PC-3 (cell line): Measurements from ENCODE around the gene ARHGEF4. TPM values are rescaled to one million over a fixed set of nuclear protein-coding genes. Genes with fewer than 3 reads are reported as not detected.
"Not testable (repeated sequence)": the region's sequence is repeated elsewhere in the genome, so short reads cannot be mapped to it uniquely, and the experiment has no call there.

Experiments
- ATAC-seq: fragments of 200-7000 bp; cut with Tn5 transposase; 2 replicates; pipeline ENCODE4 v1.9.1; 2020; ENCODE audit warnings: mild to moderate bottlenecking, moderate library complexity
- BruUV-seq: library from RNA; stranded (reverse); fragments of 400-500 nt; replicated peaks from 2 replicates; lab custom pipeline; 2021; lab: Mats Ljungman, UMichigan
- CTCF ChIA-PET: fragments of 300-600 bp; sonication (Branson Sonifier 250); formaldehyde crosslinking; loops from one replicate; lab custom pipeline; 2022; ENCODE audit warnings: antibody characterized with exemption; lab: Charles Lee
- POLR2A ChIA-PET: fragments of 300-600 bp; sonication (Branson Sonifier 250); formaldehyde crosslinking; loops from one replicate; lab custom pipeline; 2022; ENCODE audit warnings: antibody characterized with exemption; ENCODE audit not compliant: unreplicated experiment; lab: Charles Lee
- DNase-seq: peaks from one replicate; pipeline ENCODE4 v3.0.0-alpha.2; 2015
- H2AFZ ChIP-seq: fragments of 300-600 bp; sonication (generic); 2 replicates; pipeline ENCODE4 v1.6.0; 2016; ENCODE audit warnings: antibody characterized with exemption, low read length
- H3F3A ChIP-seq: fragments of 300-600 bp; sonication (generic); one replicate; pipeline ENCODE4 v1.6.0; 2017; ENCODE audit warnings: antibody characterized with exemption, low read length, control low read depth, mild to moderate bottlenecking; ENCODE audit not compliant: unreplicated experiment
- H3K27ac ChIP-seq: fragments of 300-600 bp; sonication (generic); 2 replicates; pipeline ENCODE4 v1.5.1; 2016; ENCODE audit warnings: mild to moderate bottlenecking, low read length
- H3K27me3 ChIP-seq: fragments of 300-600 bp; sonication (generic); 2 replicates; pipeline ENCODE4 v1.6.1; 2016; ENCODE audit warnings: low read length, mixed read lengths
- H3K36me3 ChIP-seq: fragments of 300-600 bp; sonication (generic); 2 replicates; pipeline ENCODE4 v1.6.1; 2016; ENCODE audit warnings: low read depth, mixed run types, low read length, mixed read lengths
- H3K4me1 ChIP-seq: fragments of 300-600 bp; sonication (generic); 2 replicates; pipeline ENCODE4 v1.5.1; 2016; ENCODE audit warnings: low read length; ENCODE audit not compliant: insufficient read depth
- H3K4me2 ChIP-seq: fragments of 300-600 bp; sonication (generic); 2 replicates; pipeline ENCODE4 v1.6.0; 2016; ENCODE audit warnings: low read length
- H3K4me3 ChIP-seq: fragments of 300-600 bp; sonication (generic); 2 replicates; pipeline ENCODE4 v1.5.1; 2016; ENCODE audit warnings: mild to moderate bottlenecking, low read length, mixed read lengths
- H3K79me2 ChIP-seq: fragments of 300-600 bp; sonication (generic); 2 replicates; pipeline ENCODE4 v1.6.1; 2017; ENCODE audit warnings: low read length, mixed read lengths
- H3K9ac ChIP-seq: fragments of 300-600 bp; sonication (generic); 2 replicates; pipeline ENCODE4 v1.6.0; 2016; ENCODE audit warnings: mild to moderate bottlenecking, low read length
- H3K9me2 ChIP-seq: fragments of 300-600 bp; sonication (generic); replicated peaks from 2 replicates; pipeline ENCODE4 v1.6.1; 2016; ENCODE audit warnings: mixed run types, low read length, mixed read lengths
- H3K9me3 ChIP-seq: fragments of 300-600 bp; sonication (generic); 2 replicates; pipeline ENCODE4 v1.6.1; 2016; ENCODE audit warnings: low read length, mixed read lengths
- H4K20me1 ChIP-seq: fragments of 300-600 bp; sonication (generic); 2 replicates; pipeline ENCODE4 v1.6.1; 2016; ENCODE audit warnings: low read length, mixed read lengths
- EZH2 ChIP-seq: fragments of 300-600 bp; sonication (generic); IDR thresholded peaks from one replicate; pipeline ENCODE4 v1.6.1; 2017; ENCODE audit warnings: antibody characterized with exemption, mild to moderate bottlenecking, low read length; ENCODE audit not compliant: unreplicated experiment
- EZH2phosphoT487 ChIP-seq: fragments of 300-600 bp; sonication (generic); IDR thresholded peaks from 2 replicates; pipeline ENCODE4 v1.6.1; 2018; ENCODE audit warnings: mild to moderate bottlenecking, antibody characterized with exemption, low read length, borderline replicate concordance
- intact Hi-C: fragments of 100-400 bp; cut with micrococcal nuclease; formaldehyde crosslinking; loops from 2 replicates; pipeline ENCODE4 v1.9.0; 2023
- total RNA-seq: library from RNA; depleted of rRNA; stranded (reverse); fragments of >200 nt; gene quantifications from 2 replicates; pipeline ENCODE4 v1.2.3, GENCODE V29; 2014
- TF ChIP-seq, protein P1 (sequence below): fragments of 300-600 bp; sonication (generic); conservative IDR thresholded peaks from 2 replicates; pipeline ENCODE4 v1.5.1; 2017; ENCODE audit warnings: antibody characterized with exemption, low read depth, mild to moderate bottlenecking, low read length

The ARHGEF4 gene
- total RNA-seq, 1 experiment from 2014 or later: 21.5 TPM

GRCh38 chr2:130986890-130987493, 150.3 kb downstream of the ARHGEF4 start:
- Histone ChIP-seq H3K4me2 (no peak overlapping the region), H3K9me3 (no peaks in the 10 kb centered on the region), H3K27ac (no peak overlapping the region), H3K9ac (no peak overlapping the region), H3K4me1 (no peaks in the 10 kb centered on the region), H2AFZ (no peak overlapping the region), H3K4me3 (no peak overlapping the region), H3K9me2 (no peaks in the 10 kb centered on the region), H3K36me3 (no peaks in the 10 kb centered on the region), H3F3A (no peaks in the 10 kb centered on the region), H3K27me3 (no peaks in the 10 kb centered on the region), H3K79me2 (no peaks in the 10 kb centered on the region), H4K20me1 (no peaks in the 10 kb centered on the region)
- no TSS peak for BruUV-seq
- TF ChIP-seq EZH2 (no peak), EZH2phosphoT487 (no peak)
- TF ChIP-seq, protein P1, sequence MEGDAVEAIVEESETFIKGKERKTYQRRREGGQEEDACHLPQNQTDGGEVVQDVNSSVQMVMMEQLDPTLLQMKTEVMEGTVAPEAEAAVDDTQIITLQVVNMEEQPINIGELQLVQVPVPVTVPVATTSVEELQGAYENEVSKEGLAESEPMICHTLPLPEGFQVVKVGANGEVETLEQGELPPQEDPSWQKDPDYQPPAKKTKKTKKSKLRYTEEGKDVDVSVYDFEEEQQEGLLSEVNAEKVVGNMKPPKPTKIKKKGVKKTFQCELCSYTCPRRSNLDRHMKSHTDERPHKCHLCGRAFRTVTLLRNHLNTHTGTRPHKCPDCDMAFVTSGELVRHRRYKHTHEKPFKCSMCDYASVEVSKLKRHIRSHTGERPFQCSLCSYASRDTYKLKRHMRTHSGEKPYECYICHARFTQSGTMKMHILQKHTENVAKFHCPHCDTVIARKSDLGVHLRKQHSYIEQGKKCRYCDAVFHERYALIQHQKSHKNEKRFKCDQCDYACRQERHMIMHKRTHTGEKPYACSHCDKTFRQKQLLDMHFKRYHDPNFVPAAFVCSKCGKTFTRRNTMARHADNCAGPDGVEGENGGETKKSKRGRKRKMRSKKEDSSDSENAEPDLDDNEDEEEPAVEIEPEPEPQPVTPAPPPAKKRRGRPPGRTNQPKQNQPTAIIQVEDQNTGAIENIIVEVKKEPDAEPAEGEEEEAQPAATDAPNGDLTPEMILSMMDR: no peak
- DNase-seq (no peak), ATAC-seq (no peak)
- POLR2A ChIA-PET: no interaction called here
- CTCF ChIA-PET: no interaction called here
- intact Hi-C loops: no loop called here

GRCh38 chr2:130987519-130988425, 151.1 kb downstream of the ARHGEF4 start:
- Histone ChIP-seq H3K4me3 (no peak overlapping the region), H4K20me1 (no peaks in the 10 kb centered on the region), H2AFZ (no peak overlapping the region), H3K79me2 (no peaks in the 10 kb centered on the region), H3K9me3 (no peaks in the 10 kb centered on the region), H3F3A (no peaks in the 10 kb centered on the region), H3K27ac (no peak overlapping the region), H3K9me2 (no peaks in the 10 kb centered on the region), H3K4me2 (no peak overlapping the region), H3K4me1 (no peaks in the 10 kb centered on the region), H3K27me3 (no peaks in the 10 kb centered on the region), H3K36me3 (no peaks in the 10 kb centered on the region), H3K9ac (no peak overlapping the region)
- intact Hi-C loops: no loop called here
- ChIA-PET CTCF (no interaction called here), POLR2A (no interaction called here)
- no TSS peak for BruUV-seq
- TF ChIP-seq EZH2phosphoT487 (no peak), EZH2 (no peak)
- TF ChIP-seq, protein P1: no peak
- DNase-seq (no peak), ATAC-seq (no peak)

DNA sequence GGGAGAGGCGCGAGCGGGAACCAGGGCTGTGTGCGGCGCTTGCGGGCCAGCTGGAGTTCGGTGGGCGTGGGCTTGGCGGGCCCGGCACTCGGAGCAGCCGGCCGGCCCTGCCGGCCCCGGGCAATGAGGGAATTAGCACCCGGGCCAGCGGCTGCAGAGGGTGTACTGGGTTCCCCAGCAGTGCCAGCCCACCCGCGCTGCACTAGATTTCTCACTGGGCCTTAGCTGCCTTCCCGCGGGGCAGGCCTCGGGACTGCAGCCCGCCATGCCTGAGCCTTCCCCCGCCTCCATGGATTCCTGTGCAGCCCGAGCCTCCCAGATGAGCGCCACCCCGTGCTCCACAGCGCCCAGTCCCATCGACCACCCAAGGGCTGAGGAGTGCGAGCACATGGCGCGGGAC, 154.7 kb downstream of the ARHGEF4 start:
- H3K9me2 ChIP-seq, H3K27me3 ChIP-seq, BruUV-seq, H4K20me1 ChIP-seq, H3K79me2 ChIP-seq, CTCF ChIA-PET, H3K4me1 ChIP-seq, H3K9ac ChIP-seq, POLR2A ChIA-PET, H2AFZ ChIP-seq, H3K4me3 ChIP-seq, H3K27ac ChIP-seq, intact Hi-C loops, DNase-seq, ATAC-seq, H3K9me3 ChIP-seq, H3K36me3 ChIP-seq, H3K4me2 ChIP-seq, H3F3A ChIP-seq: not testable (repeated sequence)

DNA sequence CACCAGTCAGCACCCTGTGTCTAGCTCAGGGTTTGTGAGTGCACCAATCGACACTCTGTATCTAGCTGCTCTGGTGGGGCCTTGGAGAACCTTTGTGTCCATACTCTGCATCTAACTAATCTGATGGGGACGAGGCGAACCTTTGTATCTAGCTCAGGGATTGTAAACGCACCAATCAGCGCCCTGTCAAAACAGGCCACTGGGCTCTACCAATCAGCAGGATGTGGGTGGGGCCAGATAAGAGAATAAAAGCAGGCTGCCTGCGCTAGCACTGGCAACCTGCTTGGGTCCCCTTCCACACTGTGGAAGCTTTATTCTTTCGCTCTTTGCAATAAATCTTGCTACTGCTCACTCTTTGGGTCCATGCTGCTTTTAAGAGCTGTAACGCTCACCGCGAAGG, 155.3 kb downstream of the ARHGEF4 start:
- H3K4me1 ChIP-seq, H3K27me3 ChIP-seq, H4K20me1 ChIP-seq, ATAC-seq, H3K36me3 ChIP-seq, H3K79me2 ChIP-seq, H3K27ac ChIP-seq, CTCF ChIA-PET, intact Hi-C loops, DNase-seq, POLR2A ChIA-PET, H3K9ac ChIP-seq, H3K9me3 ChIP-seq, H3F3A ChIP-seq, H3K9me2 ChIP-seq, H3K4me2 ChIP-seq, BruUV-seq, H2AFZ ChIP-seq, H3K4me3 ChIP-seq: not testable (repeated sequence)
